RWPE1 (cell line): ENCODE data around the gene CLEC4G.
A peak's percentile ranks its signal among the peaks of the same experiment; 100 is the strongest.

Source experiments
- CTCF ChIA-PET: fragments of 350-600 bp; sonication (Branson Sonifier 250); formaldehyde crosslinking; extraction: SDS; loops from one replicate; lab custom pipeline; 2021; lab: Yijun Ruan, JAX
- POLR2A ChIA-PET: fragments of 400-600 bp; formaldehyde crosslinking; extraction: SDS; loops from one replicate; lab custom pipeline; 2020; ENCODE audit warnings: antibody characterized with exemption; ENCODE audit not compliant: low non-redundant PET; lab: Yijun Ruan, JAX
- DNase-seq: peaks from one replicate; pipeline ENCODE4 v3.0.0; 2012; ENCODE audit warnings: low spot score
- H3K27ac ChIP-seq: fragments of 450-650 bp; 2 replicates; pipeline ENCODE4 v1.5.1; 2017
- TF ChIP-seq, protein P1 (sequence below): fragments of 450-650 bp; conservative IDR thresholded peaks from 2 replicates; pipeline ENCODE4 v1.5.1; 2017; ENCODE audit warnings: low read depth, mild to moderate bottlenecking

The CLEC4G gene

DNA sequence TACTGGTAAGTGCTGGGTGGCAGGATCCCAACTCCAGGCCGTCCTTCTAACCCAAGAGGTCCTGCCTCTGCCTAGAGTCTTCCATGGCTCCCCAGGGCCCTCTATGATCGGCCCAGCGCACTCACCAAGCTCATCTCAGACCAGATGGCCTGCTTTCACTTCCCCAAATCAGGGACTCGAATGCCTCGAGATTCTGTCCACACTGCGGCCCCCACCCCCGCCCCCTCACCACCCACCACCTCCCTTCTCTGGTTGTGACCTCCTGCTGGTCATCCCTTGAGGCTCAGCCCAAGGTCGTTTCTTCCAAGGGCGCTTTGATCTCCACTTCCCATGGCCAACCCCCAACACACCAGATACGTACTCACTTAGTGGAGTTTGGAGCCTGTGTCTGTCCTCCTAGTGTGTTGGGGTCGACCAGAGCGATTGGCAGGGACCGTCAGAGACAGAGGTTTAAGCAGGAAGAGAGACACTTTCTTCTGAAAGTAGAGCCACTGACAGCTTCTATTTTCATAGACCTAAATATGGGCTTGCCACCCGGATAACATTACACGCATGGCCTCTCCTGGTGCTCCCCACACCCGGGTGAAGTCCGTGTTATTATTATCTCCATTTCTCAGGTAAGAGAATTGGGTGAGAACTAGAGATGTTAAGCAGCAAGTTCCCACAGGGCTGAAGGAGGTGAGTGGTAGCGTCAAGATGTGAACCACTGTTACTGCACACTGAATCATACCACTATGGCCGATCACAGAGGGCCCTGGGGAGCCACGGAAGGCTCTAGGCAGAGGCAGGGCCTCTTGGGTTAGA, 30.1 kb downstream of the CLEC4G start, which contains the start of gene FCER2:
TSS of gene FCER2 (minus strand) at position 478 of the 804 bp plus-strand sequence. CDS start 2,371 bp downstream, outside the sequence.
- TF ChIP-seq, protein P1, sequence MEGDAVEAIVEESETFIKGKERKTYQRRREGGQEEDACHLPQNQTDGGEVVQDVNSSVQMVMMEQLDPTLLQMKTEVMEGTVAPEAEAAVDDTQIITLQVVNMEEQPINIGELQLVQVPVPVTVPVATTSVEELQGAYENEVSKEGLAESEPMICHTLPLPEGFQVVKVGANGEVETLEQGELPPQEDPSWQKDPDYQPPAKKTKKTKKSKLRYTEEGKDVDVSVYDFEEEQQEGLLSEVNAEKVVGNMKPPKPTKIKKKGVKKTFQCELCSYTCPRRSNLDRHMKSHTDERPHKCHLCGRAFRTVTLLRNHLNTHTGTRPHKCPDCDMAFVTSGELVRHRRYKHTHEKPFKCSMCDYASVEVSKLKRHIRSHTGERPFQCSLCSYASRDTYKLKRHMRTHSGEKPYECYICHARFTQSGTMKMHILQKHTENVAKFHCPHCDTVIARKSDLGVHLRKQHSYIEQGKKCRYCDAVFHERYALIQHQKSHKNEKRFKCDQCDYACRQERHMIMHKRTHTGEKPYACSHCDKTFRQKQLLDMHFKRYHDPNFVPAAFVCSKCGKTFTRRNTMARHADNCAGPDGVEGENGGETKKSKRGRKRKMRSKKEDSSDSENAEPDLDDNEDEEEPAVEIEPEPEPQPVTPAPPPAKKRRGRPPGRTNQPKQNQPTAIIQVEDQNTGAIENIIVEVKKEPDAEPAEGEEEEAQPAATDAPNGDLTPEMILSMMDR = no peak
- ChIA-PET CTCF (interaction anchor here (0.7 kb wide), 1 partner anchor 45 kb away, joined by 3 read pairs; no protein-coding TSS in a partner anchor), POLR2A (interaction anchor here (0.5 kb wide), 1 partner anchor 111 kb away, joined by 5 read pairs; no protein-coding TSS in a partner anchor)
- H3K27ac ChIP-seq = no peak within 1 kb of the TSS
- DNase-seq = no peak

DNA sequence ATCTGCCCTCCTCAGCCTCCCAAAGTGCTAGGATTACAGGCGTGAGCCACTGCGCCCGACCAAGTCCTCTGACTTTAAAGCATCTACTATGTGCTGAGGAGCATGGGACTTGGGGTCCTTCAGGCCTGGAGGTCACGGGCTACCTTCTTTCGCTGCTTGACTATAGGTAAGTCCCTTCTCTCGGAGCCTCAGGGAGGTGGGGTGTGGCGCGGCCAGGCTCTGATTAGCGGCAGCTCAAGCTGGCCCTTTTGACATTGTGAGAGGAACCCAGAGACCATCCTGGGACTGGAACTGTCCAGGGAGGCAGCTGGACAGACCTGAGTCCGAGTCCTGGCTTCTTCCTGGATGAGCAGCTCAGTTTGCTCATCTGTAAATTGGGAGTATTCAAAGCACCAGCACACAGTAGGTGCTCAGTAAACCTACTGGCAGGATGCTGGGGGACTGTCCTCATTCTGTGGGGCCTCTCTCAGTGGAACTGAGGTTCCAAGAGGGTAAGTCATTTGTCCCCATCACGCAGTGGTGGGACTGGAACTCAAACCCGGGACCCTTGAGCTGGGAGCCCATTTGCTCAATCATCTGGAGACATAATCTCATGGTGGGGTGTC, 30.8 kb downstream of the CLEC4G start:
- POLR2A ChIA-PET = no interaction called here
- CTCF ChIA-PET = no interaction called here
- DNase-seq = no peak
- TF ChIP-seq, protein P1 = no peak
- H3K27ac ChIP-seq = no peak overlapping the region

DNA sequence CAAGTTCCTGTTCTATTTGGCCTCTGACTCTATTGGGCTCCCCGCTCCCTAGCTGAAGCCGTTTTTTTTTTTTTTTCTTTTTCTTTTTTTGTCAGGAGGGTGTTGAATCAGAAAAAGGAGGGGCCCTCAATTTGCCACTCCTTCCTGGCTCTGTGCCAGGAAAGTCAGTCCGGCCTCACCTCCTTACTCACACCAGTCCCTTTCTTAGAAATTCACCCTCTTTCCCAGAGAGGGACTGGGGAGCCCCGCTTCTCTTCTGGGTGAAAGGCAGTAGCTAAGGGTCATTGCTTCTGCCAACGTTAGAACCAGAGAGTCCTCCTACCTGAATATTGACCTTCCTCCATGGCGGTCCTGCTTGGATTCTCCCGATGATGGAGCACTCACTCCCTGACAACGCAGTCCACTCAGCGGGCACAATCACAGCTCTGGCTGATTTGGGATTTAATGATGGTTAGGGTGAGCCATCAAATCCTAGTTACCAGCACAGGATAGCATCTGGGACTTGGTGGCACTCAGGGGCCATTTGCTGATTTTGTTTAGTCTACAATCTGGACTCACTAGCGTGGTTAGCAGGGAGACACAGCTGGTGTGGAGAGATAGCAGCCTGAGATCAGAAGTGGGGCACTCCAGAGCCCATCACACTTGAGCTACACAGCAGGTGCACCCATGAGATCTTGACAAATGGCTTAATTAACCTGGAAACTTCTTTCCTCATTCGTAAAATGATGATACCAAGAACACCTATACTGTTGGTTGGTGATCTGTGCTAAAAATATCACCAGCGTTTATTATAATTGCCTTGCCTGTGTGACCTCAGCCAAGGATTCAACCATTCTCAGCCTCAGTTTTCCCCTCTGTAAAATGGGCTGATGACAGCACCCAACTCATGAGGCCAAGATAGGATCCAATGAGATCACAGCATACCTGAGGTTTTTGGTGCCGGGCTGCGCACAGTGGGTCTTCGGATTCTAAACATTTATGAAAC, 32.2 kb downstream of the CLEC4G start:
- ChIA-PET CTCF (interaction anchor here (0.5 to 1.5 kb wide), 2 partner anchors 100 to 131 kb away, joined by 4 read pairs; no protein-coding TSS in a partner anchor), POLR2A (no interaction called here)
- peak; percentile 45 for DNase-seq
- H3K27ac ChIP-seq = no peak overlapping the region
- TF ChIP-seq, protein P1 = no peak

DNA sequence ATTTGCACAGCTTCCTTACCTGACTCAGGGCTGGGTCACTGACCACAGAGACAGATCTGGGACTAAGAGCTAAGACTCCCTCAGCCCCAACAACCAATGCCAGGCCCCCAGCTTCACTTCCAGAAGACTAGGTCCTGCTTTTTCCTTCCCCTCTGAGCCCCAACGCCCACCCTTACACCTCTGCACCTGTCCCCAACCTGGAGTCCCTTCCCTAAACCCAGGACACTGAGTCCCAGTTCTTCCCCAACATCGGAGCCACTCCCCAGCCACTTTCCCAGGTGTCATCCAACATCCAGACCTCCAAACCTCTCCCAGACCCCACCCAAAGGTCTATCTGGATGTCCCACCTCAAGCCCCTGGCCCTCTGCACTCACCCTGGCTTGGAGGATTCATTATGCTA, 32.9 kb downstream of the CLEC4G start:
- DNase-seq = no peak
- CTCF ChIA-PET = interaction anchor here (0.5 to 1.5 kb wide), 6 partner anchors 18 to 806 kb away, joined by 3 to 6 read pairs (median 4); partner anchors contain the start of gene TRAPPC5
- POLR2A ChIA-PET = no interaction called here
- H3K27ac ChIP-seq = no peak overlapping the region
- TF ChIP-seq, protein P1 = no peak

DNA sequence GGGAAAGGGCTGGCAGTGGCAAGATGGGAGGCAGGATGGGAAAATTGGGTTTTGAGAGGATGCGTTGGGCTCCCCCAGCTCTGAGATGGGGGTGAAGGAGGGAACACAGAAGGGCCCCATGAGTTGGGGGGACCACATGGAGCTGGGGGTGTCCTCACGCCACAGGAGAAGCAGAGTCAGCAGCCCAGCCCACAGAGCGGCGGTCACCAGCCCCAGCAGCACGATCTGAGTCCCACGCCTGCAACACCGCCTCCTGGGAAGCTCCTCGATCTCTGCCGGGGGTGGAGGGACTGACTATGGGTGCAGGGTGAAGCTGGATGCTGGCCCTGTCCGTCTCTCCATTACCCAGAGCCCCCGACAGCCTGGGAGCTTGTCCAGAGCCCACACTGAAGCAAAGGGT, 33.3 kb downstream of the CLEC4G start:
- DNase-seq = no peak
- TF ChIP-seq, protein P1 = no peak
- ChIA-PET POLR2A (no interaction called here), CTCF (interaction anchor here (0.6 to 1.5 kb wide), 6 partner anchors 18 to 806 kb away, joined by 3 to 6 read pairs (median 3); partner anchors contain the start of gene TRAPPC5)
- no peak overlapping the region for H3K27ac ChIP-seq
